IMR-90 (cell line): ENCODE data around the gene DDX27. TPM values are rescaled to one million over a fixed set of nuclear protein-coding genes. Genes with fewer than 3 reads are reported as not detected.

Source experiments
- ATAC-seq: fragments of 200-7000 bp; cut with Tn5 transposase; 2 replicates; pipeline ENCODE4 v1.9.1; 2020; ENCODE audit warnings: low read depth, mild to moderate bottlenecking, moderate library complexity
- BruUV-seq: library from RNA; stranded (reverse); fragments of 400-500 nt; replicated peaks from 2 replicates; lab custom pipeline; 2021; lab: Mats Ljungman, UMichigan
- CTCF ChIA-PET: fragments of 300-600 bp; formaldehyde crosslinking; extraction: SDS; loops from one replicate; lab custom pipeline; 2021; ENCODE audit warnings: antibody characterized with exemption; lab: Yijun Ruan, JAX
- POLR2A ChIA-PET: fragments of 300-600 bp; sonication (Branson Sonifier 250); formaldehyde crosslinking; loops from one replicate; lab custom pipeline; 2022; ENCODE audit warnings: antibody characterized with exemption; ENCODE audit not compliant: unreplicated experiment; lab: Charles Lee
- DNase-seq: peaks from one replicate; pipeline ENCODE4 v3.0.0; 2013
- H2AFZ ChIP-seq: replicated peaks from 2 replicates; pipeline ENCODE3; 2013; ENCODE audit warnings: low read length, mild to moderate bottlenecking; ENCODE audit not compliant: poor library complexity
- H2AK5ac ChIP-seq: 2 replicates; pipeline ENCODE4 v1.6.1; 2013; ENCODE audit warnings: low read depth, low read length, inconsistent platforms
- H2AK9ac ChIP-seq: replicated peaks from 2 replicates; pipeline ENCODE3; 2013; ENCODE audit warnings: mild to moderate bottlenecking, low read depth, low read length, moderate library complexity; ENCODE audit not compliant: poor library complexity
- H2BK120ac ChIP-seq: 2 replicates; pipeline ENCODE4 v1.6.1; 2013; ENCODE audit warnings: low read depth, low read length, inconsistent platforms
- H2BK15ac ChIP-seq: 3 replicates; pipeline ENCODE4 v1.6.1; 2013; ENCODE audit warnings: low read depth, low read length, inconsistent platforms
- H2BK20ac ChIP-seq: 2 replicates; pipeline ENCODE4 v1.6.1; 2013; ENCODE audit warnings: low read depth, mild to moderate bottlenecking, inconsistent platforms, low read length, moderate library complexity
- H2BK5ac ChIP-seq: 2 replicates; pipeline ENCODE4 v1.6.1; 2013; ENCODE audit warnings: mild to moderate bottlenecking, low read depth, low read length, inconsistent platforms; ENCODE audit not compliant: poor library complexity, severe bottlenecking
- H3K14ac ChIP-seq: replicated peaks from 2 replicates; pipeline ENCODE4 v1.6.1; 2013; ENCODE audit warnings: low read depth, low read length, inconsistent platforms
- H3K18ac ChIP-seq: 2 replicates; pipeline ENCODE4 v1.6.1; 2013; ENCODE audit warnings: low read depth, low read length, control low read depth
- H3K23ac ChIP-seq: 2 replicates; pipeline ENCODE4 v1.6.1; 2013; ENCODE audit warnings: low read depth, low read length, inconsistent platforms
- H3K27ac ChIP-seq: 2 replicates; pipeline ENCODE4 v1.5.1; 2013; ENCODE audit warnings: mild to moderate bottlenecking, control low read depth, low read length; ENCODE audit not compliant: insufficient read depth
- H3K27me3 ChIP-seq: 2 replicates; pipeline ENCODE4 v1.6.1; 2013; ENCODE audit warnings: low read length; ENCODE audit not compliant: control insufficient read depth, insufficient read depth
- H3K36me3 ChIP-seq: 2 replicates; pipeline ENCODE4 v1.6.1; 2013; ENCODE audit warnings: low read length, mixed read lengths; ENCODE audit not compliant: control insufficient read depth, insufficient read depth
- H3K4ac ChIP-seq: 2 replicates; pipeline ENCODE4 v1.6.1; 2013; ENCODE audit warnings: low read depth, low read length, inconsistent platforms
- H3K4me1 ChIP-seq: 2 replicates; pipeline ENCODE4 v1.6.1; 2013; ENCODE audit warnings: low read length, mixed read lengths; ENCODE audit not compliant: control insufficient read depth, insufficient read depth
- H3K4me2 ChIP-seq: 2 replicates; pipeline ENCODE4 v1.6.1; 2013; ENCODE audit warnings: low read depth, mild to moderate bottlenecking, control low read depth, low read length, moderate library complexity
- H3K4me3 ChIP-seq: 2 replicates; pipeline ENCODE4 v1.5.1; 2013; ENCODE audit warnings: low read depth, mild to moderate bottlenecking, control low read depth, low read length, moderate library complexity; ENCODE audit not compliant: insufficient read depth
- H3K56ac ChIP-seq: 2 replicates; pipeline ENCODE4 v1.6.1; 2013; ENCODE audit warnings: low read length, inconsistent platforms; ENCODE audit not compliant: insufficient read depth; ENCODE audit errors: extremely low read depth
- H3K79me1 ChIP-seq, 2 experiments: 2 replicates each; pipeline ENCODE4 v1.6.1; 2013; ENCODE audit warnings: low read length in 2 of 2, inconsistent platforms in 1 of 2, low read depth in 1 of 2
- H3K9ac ChIP-seq: 2 replicates; pipeline ENCODE4 v1.6.1; 2013; ENCODE audit warnings: low read depth, low read length, control low read depth
- H3K9me1 ChIP-seq: 2 replicates; pipeline ENCODE4 v1.6.1; 2013; ENCODE audit warnings: low read length, inconsistent platforms; ENCODE audit not compliant: insufficient read depth
- H3K9me3 ChIP-seq: 2 replicates; pipeline ENCODE4 v1.6.1; 2013; ENCODE audit warnings: low read length; ENCODE audit not compliant: control insufficient read depth, insufficient read depth
- H4K20me1 ChIP-seq: 2 replicates; pipeline ENCODE4 v1.6.1; 2013; ENCODE audit warnings: low read length, inconsistent platforms; ENCODE audit not compliant: insufficient read depth
- H4K5ac ChIP-seq: 2 replicates; pipeline ENCODE4 v1.6.1; 2013; ENCODE audit warnings: mild to moderate bottlenecking, low read depth, low read length, control low read depth
- H4K8ac ChIP-seq, 2 experiments: 2 replicates each; pipeline ENCODE4 v1.6.1; 2013; ENCODE audit warnings: low read depth in 2 of 2, low read length in 2 of 2, control low read depth in 1 of 2, inconsistent platforms in 1 of 2
- H4K91ac ChIP-seq: 2 replicates; pipeline ENCODE4 v1.6.1; 2013; ENCODE audit warnings: low read depth, low read length, inconsistent platforms; ENCODE audit not compliant: insufficient read depth
- RCOR1 ChIP-seq: IDR thresholded peaks from 2 replicates; pipeline ENCODE4 v1.6.1; 2012; ENCODE audit warnings: mild to moderate bottlenecking, low read length, improper control_type of control experiment; ENCODE audit not compliant: insufficient replicate concordance
- WGBS, 2 experiments: methylation state at CpG; one replicate each; pipeline versions ENCODE4 v1.1.5 to v1.1.7; 2013; ENCODE audit warnings: missing lambda C conversion rate in 2 of 2; ENCODE audit not compliant: insufficient read length in 1 of 2; ENCODE audit errors: extremely low coverage in 2 of 2; 5-methylcytosine and 5-hydroxymethylcytosine counted together
- dilution Hi-C: fragments of 300-500 bp; cut with HindIII; formaldehyde crosslinking; loops from one replicate; pipeline ENCODE4 v1.14.3; 2018; ENCODE audit warnings: low sequenced_read_pairs; ENCODE audit not compliant: unreplicated experiment
- in situ Hi-C: fragments of 300-500 bp; cut with MboI; formaldehyde crosslinking; loops from 3 replicates; pipeline ENCODE4 v1.14.3; 2019; ENCODE audit warnings: low sequenced_read_pairs, inconsistent platforms, mixed read lengths
- intact Hi-C: fragments of 100-400 bp; cut with micrococcal nuclease; formaldehyde crosslinking; loops from 2 replicates; pipeline ENCODE4 v1.10.0; 2022
- polyA plus RNA-seq, 3 experiments: library from polyadenylated mRNA; depleted of rRNA; stranded (reverse); fragments of >200 nt; gene quantifications; 2 replicates each; pipeline ENCODE4 v1.2.3, GENCODE V29; 2012; ENCODE audit warnings: low replicate concordance in 1 of 3
- total RNA-seq: library from RNA; depleted of rRNA; stranded (reverse); fragments of >200 nt; gene quantifications from 2 replicates; pipeline ENCODE4 v1.2.3, GENCODE V29; 2012
- TF ChIP-seq, protein P1 (sequence below): conservative IDR thresholded peaks from 2 replicates; pipeline ENCODE4 v1.5.1; 2012; ENCODE audit warnings: mild to moderate bottlenecking, low read depth, low read length, improper control_type of control experiment

The DDX27 gene
- total and polyA plus RNA-seq, 2 of the 4 experiments (the other 2 are of a cell fraction), result 33.2 to 36.7 TPM

DNA sequence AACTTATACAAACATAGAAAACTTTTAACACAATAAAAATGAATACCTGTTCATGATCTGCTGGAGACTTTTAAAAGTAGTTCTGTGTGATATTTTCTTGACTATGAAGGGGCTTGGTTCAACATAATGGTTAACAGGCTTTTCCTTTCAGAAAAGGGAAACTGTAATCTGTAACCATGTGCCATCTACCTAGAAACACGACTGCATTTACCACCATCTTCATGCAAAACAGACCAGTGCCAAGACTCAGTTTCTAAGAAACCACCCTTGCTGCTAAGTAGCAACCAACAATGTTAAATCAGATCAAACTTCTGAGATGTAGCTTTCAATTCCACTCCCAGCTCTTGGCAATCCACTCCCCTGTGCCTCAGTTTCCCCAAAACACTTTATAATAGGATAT is 46.8 kb upstream of the DDX27 start:
- H3K18ac ChIP-seq, result no peak overlapping the region
- no peak overlapping the region for H3K14ac ChIP-seq
- H3K56ac ChIP-seq, result no peak overlapping the region; the same call in 1 of the 2 replicates
- no peak overlapping the region for H2BK20ac ChIP-seq
- no peak overlapping the region for H2AFZ ChIP-seq
- 60% methylated on average over 1 of the region's 1 CpG; no CpG with 5 or more reads in 1 of the 2 experiments for WGBS, 2 experiments
- no peak overlapping the region for H2AK5ac ChIP-seq
- H3K4ac ChIP-seq, result no peak overlapping the region
- H2BK5ac ChIP-seq, result no peak overlapping the region
- no peak overlapping the region for H2AK9ac ChIP-seq
- no peak overlapping the region for H3K4me2 ChIP-seq
- intact Hi-C loops, result no loop called here
- peaks cover 25 to 66% of the 10 kb centered on the region in 2 experiments for H3K79me1 ChIP-seq
- H3K9me1 ChIP-seq, result peaks cover 2% of the 10 kb centered on the region
- peaks cover 3% of the 10 kb centered on the region; the same call in 1 of the 2 replicates for H3K4me1 ChIP-seq
- H4K20me1 ChIP-seq, result peaks cover 29% of the 10 kb centered on the region
- no peak overlapping the region for H3K23ac ChIP-seq
- no peak for TF ChIP-seq RCOR1
- TF ChIP-seq, protein P1, sequence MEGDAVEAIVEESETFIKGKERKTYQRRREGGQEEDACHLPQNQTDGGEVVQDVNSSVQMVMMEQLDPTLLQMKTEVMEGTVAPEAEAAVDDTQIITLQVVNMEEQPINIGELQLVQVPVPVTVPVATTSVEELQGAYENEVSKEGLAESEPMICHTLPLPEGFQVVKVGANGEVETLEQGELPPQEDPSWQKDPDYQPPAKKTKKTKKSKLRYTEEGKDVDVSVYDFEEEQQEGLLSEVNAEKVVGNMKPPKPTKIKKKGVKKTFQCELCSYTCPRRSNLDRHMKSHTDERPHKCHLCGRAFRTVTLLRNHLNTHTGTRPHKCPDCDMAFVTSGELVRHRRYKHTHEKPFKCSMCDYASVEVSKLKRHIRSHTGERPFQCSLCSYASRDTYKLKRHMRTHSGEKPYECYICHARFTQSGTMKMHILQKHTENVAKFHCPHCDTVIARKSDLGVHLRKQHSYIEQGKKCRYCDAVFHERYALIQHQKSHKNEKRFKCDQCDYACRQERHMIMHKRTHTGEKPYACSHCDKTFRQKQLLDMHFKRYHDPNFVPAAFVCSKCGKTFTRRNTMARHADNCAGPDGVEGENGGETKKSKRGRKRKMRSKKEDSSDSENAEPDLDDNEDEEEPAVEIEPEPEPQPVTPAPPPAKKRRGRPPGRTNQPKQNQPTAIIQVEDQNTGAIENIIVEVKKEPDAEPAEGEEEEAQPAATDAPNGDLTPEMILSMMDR, result no peak
- no peak overlapping the region for H3K9ac ChIP-seq
- H2BK15ac ChIP-seq, result no peak overlapping the region
- no peak overlapping the region for H4K5ac ChIP-seq
- H3K4me3 ChIP-seq, result no peak overlapping the region
- H3K27me3 ChIP-seq, result no peaks in the 10 kb centered on the region
- no peak overlapping the region for H2BK120ac ChIP-seq
- BruUV-seq, result no TSS peak
- peaks cover 6% of the 10 kb centered on the region for H3K36me3 ChIP-seq
- CTCF ChIA-PET, result interaction anchor here (0.7 kb wide), 1 partner anchor 52 kb away, joined by 6 read pairs; no protein-coding TSS in a partner anchor
- DNase-seq, result no peak
- ATAC-seq, result no peak
- no peaks in the 10 kb centered on the region for H3K9me3 ChIP-seq
- POLR2A ChIA-PET, result no interaction called here
- in situ Hi-C loops, result no loop called here
- H3K27ac ChIP-seq, result no peak overlapping the region
- H4K91ac ChIP-seq, result no peak overlapping the region
- dilution Hi-C loops, result no loop called here
- H4K8ac ChIP-seq, result no peak overlapping the region
